Endothelial cell of umbilical vein (primary cell): ENCODE data around the gene MACROD2. TPM values are rescaled to one million over a fixed set of nuclear protein-coding genes. Genes with fewer than 3 reads are reported as not detected.

Source experiments
- BruUV-seq: library from RNA; stranded (reverse); fragments of 400-500 nt; replicated peaks from 2 replicates; lab custom pipeline; 2021; lab: Mats Ljungman, UMichigan
- CTCF ChIA-PET: fragments of 300-600, 350-600 bp; sonication (Branson Sonifier 250); formaldehyde crosslinking; loops from one replicate; lab custom pipeline; 2021; ENCODE audit warnings: antibody characterized with exemption, inconsistent platforms; lab: Charles Lee
- POLR2A ChIA-PET: fragments of 300-600, 350-600 bp; sonication (Branson Sonifier 250); formaldehyde crosslinking; loops from one replicate; lab custom pipeline; 2021; ENCODE audit warnings: antibody characterized with exemption, inconsistent platforms; lab: Charles Lee
- DNase-seq: peaks from one replicate; pipeline ENCODE4 v3.0.0-alpha.2; 2011; ENCODE audit warnings: low read depth, low spot score
- FAIRE-seq: peaks from 2 replicates; lab custom pipeline; 2011; peaks lifted over from hg19 to GRCh38; lab: Jason Lieb, UNC
- H2AFZ ChIP-seq: 2 replicates; pipeline ENCODE4 v1.6.0; 2012; ENCODE audit warnings: low read depth, low read length, control low read depth, inconsistent platforms
- H3K27ac ChIP-seq: 2 replicates; pipeline ENCODE4 v1.5.1; 2011; ENCODE audit warnings: low read depth, mild to moderate bottlenecking, control low read depth, low read length, moderate library complexity; ENCODE audit not compliant: insufficient read depth
- H3K27me3 ChIP-seq, 2 experiments: 2 replicates each; pipeline versions ENCODE4 v1.6.0 to v1.6.1; 2011; ENCODE audit warnings: low read length in 2 of 2, mixed read lengths in 1 of 2; ENCODE audit not compliant: control insufficient read depth in 2 of 2, insufficient read depth in 2 of 2
- H3K36me3 ChIP-seq, 2 experiments: 2 replicates in 1 of 2; 3 replicates in 1 of 2; pipeline ENCODE4 v1.5.1; 2011; ENCODE audit warnings: low read length in 2 of 2, mild to moderate bottlenecking in 1 of 2, moderate library complexity in 1 of 2; ENCODE audit not compliant: control insufficient read depth in 2 of 2, insufficient read depth in 2 of 2; ENCODE audit errors: extremely low read depth in 1 of 2
- H3K4me1 ChIP-seq: 3 replicates; pipeline ENCODE4 v1.5.1; 2011; ENCODE audit warnings: mild to moderate bottlenecking, low read length; ENCODE audit not compliant: control insufficient read depth, insufficient read depth; ENCODE audit errors: extremely low read depth
- H3K4me2 ChIP-seq: 2 replicates; pipeline ENCODE4 v1.6.1; 2011; ENCODE audit warnings: low read length, control low read depth, mixed read lengths; ENCODE audit not compliant: insufficient read depth
- H3K4me3 ChIP-seq, 3 experiments: fragments of 200-600 bp in 1 of 3; sonication (generic), shearing (Covaris generic) in 1 of 3; replicated peaks in 1 of 3; 2 replicates each; pipeline ENCODE4 v1.5.1; 2011 to 2016; ENCODE audit warnings: control low read depth in 3 of 3, low read length in 3 of 3, mild to moderate bottlenecking in 2 of 3, inconsistent platforms in 1 of 3, low read depth in 1 of 3, moderate library complexity in 1 of 3; ENCODE audit not compliant: insufficient read depth in 1 of 3
- H3K79me2 ChIP-seq: 2 replicates; pipeline ENCODE4 v1.6.0; 2012; ENCODE audit warnings: low read length, inconsistent platforms; ENCODE audit not compliant: control insufficient read depth, insufficient read depth
- H3K9ac ChIP-seq: replicated peaks from 2 replicates; pipeline ENCODE3; 2011; ENCODE audit warnings: low read length, control low read depth; ENCODE audit not compliant: insufficient read depth; ENCODE audit errors: extremely low read depth
- H3K9me1 ChIP-seq: replicated peaks from 3 replicates; pipeline ENCODE4 v1.6.0; 2011; ENCODE audit warnings: mild to moderate bottlenecking, low read length; ENCODE audit not compliant: control insufficient read depth, insufficient read depth; ENCODE audit errors: extremely low read depth
- H3K9me3 ChIP-seq: replicated peaks from 2 replicates; pipeline ENCODE4 v1.5.1; 2012; ENCODE audit warnings: low read length, inconsistent platforms; ENCODE audit not compliant: control insufficient read depth, insufficient read depth
- H4K20me1 ChIP-seq: replicated peaks from 2 replicates; pipeline ENCODE3; 2011; ENCODE audit warnings: mild to moderate bottlenecking, low read length; ENCODE audit not compliant: control insufficient read depth, insufficient read depth; ENCODE audit errors: extremely low read depth
- EZH2 ChIP-seq: IDR thresholded peaks from 2 replicates; pipeline ENCODE4 v1.6.1; 2012; ENCODE audit warnings: borderline replicate concordance, low read depth, mild to moderate bottlenecking, moderate library complexity, low read length, inconsistent platforms; ENCODE audit not compliant: severe bottlenecking
- FOS ChIP-seq: IDR thresholded peaks from 2 replicates; pipeline ENCODE4 v1.6.1; 2011; ENCODE audit warnings: mild to moderate bottlenecking, low read length, moderate library complexity, borderline replicate concordance; ENCODE audit not compliant: insufficient read depth
- GATA2 ChIP-seq: IDR thresholded peaks from 2 replicates; pipeline ENCODE4 v1.7.0; 2011; ENCODE audit warnings: low read depth, mild to moderate bottlenecking, moderate library complexity, mixed read lengths, low read length; ENCODE audit not compliant: insufficient read length, insufficient read depth
- JUN ChIP-seq: IDR thresholded peaks from 2 replicates; pipeline ENCODE4 v1.6.1; 2011; ENCODE audit warnings: borderline replicate concordance, low read depth; ENCODE audit not compliant: insufficient read length, insufficient read depth
- MYC ChIP-seq: IDR thresholded peaks from one replicate; pipeline ENCODE4 v1.6.1; 2011; ENCODE audit warnings: mild to moderate bottlenecking, low read depth, low read length
- POLR2A ChIP-seq: IDR thresholded peaks from 2 replicates; pipeline ENCODE4 v1.6.1; 2012; ENCODE audit warnings: low read depth, mild to moderate bottlenecking, control low read depth, low read length
- POLR2AphosphoS5 ChIP-seq: IDR thresholded peaks from 2 replicates; pipeline ENCODE4 v1.6.1; 2012; ENCODE audit warnings: low read depth, mild to moderate bottlenecking, control low read depth, low read length, moderate library complexity; ENCODE audit not compliant: insufficient read depth
- dilution Hi-C: fragments of 300-500 bp; cut with MboI; formaldehyde crosslinking; loops from one replicate; pipeline ENCODE4 v1.15.0; 2019; ENCODE audit warnings: low sequenced_read_pairs; ENCODE audit not compliant: extremely low pct_ligation_motif_present
- intact Hi-C: fragments of 100-400 bp; cut with micrococcal nuclease; formaldehyde crosslinking; loops from one replicate; pipeline ENCODE4 v1.10.0; 2022
- polyA plus RNA-seq, 4 experiments: library from polyadenylated mRNA; depleted of rRNA in 3 of 4; stranded (reverse) in 3 of 4; unstranded in 1 of 4; fragments of >200 nt; gene quantifications; 2 replicates each; pipeline versions ENCODE4 v1.2.1 to v1.2.3, GENCODE V29; 2011 to 2012; ENCODE audit warnings: missing spikeins in 1 of 4
- total RNA-seq: library from RNA; stranded (reverse); gene quantifications from 2 replicates; pipeline ENCODE4 v1.2.3, GENCODE V29; 2021
- TF ChIP-seq, protein P1 (sequence below), 2 donors: IDR thresholded peaks; 1 replicate in 1 of 2; 2 replicates in 1 of 2; pipeline ENCODE4 v1.5.1; 2011; ENCODE audit warnings: low read length in 2 of 2, mild to moderate bottlenecking in 2 of 2, moderate library complexity in 2 of 2, control low read depth in 1 of 2, inconsistent platforms in 1 of 2, low read depth in 1 of 2; ENCODE audit not compliant: insufficient read depth in 1 of 2; ENCODE audit errors: extremely low read depth in 1 of 2
- TF ChIP-seq, protein P2 (sequence below): IDR thresholded peaks from 2 replicates; pipeline ENCODE4 v1.6.1; 2011; ENCODE audit not compliant: insufficient read depth, insufficient read length

MACROD2 gene
- total and polyA plus RNA-seq, 2 donors (not counting 3 experiments of a cell fraction or from before 2014, with no cell fraction given), result 0.11 to 0.73 TPM

GRCh38 chr20:15838466-15838865 is 1843.2 kb downstream of the MACROD2 start:
- CTCF ChIA-PET, result no interaction called here
- dilution Hi-C loops (no loop called here), intact Hi-C loops (no loop called here)
- H2AFZ ChIP-seq, result no peak overlapping the region
- H3K4me3 ChIP-seq, result no peak overlapping the region
- no peak overlapping the region for H3K9ac ChIP-seq
- no peaks in the 10 kb centered on the region for H3K9me1 ChIP-seq
- H3K4me1 ChIP-seq, result no peaks in the 10 kb centered on the region
- no peak overlapping the region for H3K4me2 ChIP-seq
- DNase-seq, result no peak
- no peaks in the 10 kb centered on the region for H3K79me2 ChIP-seq
- no TSS peak for BruUV-seq
- no peaks in the 10 kb centered on the region for H3K36me3 ChIP-seq
- H3K27ac ChIP-seq, result no peak overlapping the region
- no peaks in the 10 kb centered on the region for H3K27me3 ChIP-seq
- TF ChIP-seq MYC (no peak), EZH2 (no peak), POLR2AphosphoS5 (no peak), GATA2 (no peak), POLR2A (no peak), JUN (no peak), FOS (no peak)
- TF ChIP-seq, protein P1, sequence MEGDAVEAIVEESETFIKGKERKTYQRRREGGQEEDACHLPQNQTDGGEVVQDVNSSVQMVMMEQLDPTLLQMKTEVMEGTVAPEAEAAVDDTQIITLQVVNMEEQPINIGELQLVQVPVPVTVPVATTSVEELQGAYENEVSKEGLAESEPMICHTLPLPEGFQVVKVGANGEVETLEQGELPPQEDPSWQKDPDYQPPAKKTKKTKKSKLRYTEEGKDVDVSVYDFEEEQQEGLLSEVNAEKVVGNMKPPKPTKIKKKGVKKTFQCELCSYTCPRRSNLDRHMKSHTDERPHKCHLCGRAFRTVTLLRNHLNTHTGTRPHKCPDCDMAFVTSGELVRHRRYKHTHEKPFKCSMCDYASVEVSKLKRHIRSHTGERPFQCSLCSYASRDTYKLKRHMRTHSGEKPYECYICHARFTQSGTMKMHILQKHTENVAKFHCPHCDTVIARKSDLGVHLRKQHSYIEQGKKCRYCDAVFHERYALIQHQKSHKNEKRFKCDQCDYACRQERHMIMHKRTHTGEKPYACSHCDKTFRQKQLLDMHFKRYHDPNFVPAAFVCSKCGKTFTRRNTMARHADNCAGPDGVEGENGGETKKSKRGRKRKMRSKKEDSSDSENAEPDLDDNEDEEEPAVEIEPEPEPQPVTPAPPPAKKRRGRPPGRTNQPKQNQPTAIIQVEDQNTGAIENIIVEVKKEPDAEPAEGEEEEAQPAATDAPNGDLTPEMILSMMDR (IDR thresholded peaks at IDR 0.05; ENCODE audit: extremely low read depth in 1 of 2, insufficient read depth in 1 of 2, low read depth in 1 of 2, low read length in 2 of 2), result no peak
- TF ChIP-seq, protein P2, sequence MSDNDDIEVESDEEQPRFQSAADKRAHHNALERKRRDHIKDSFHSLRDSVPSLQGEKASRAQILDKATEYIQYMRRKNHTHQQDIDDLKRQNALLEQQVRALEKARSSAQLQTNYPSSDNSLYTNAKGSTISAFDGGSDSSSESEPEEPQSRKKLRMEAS, result no peak
- no peak for FAIRE-seq
- POLR2A ChIA-PET, result no interaction called here
- no peaks in the 10 kb centered on the region for H4K20me1 ChIP-seq
- no peaks in the 10 kb centered on the region for H3K9me3 ChIP-seq
